ENCODE results near the gene CABP4.
"Not testable (repeated sequence)": the region's sequence is repeated elsewhere in the genome, so short reads cannot be mapped to it uniquely, and the experiment has no call there.

CABP4 gene

DNA sequence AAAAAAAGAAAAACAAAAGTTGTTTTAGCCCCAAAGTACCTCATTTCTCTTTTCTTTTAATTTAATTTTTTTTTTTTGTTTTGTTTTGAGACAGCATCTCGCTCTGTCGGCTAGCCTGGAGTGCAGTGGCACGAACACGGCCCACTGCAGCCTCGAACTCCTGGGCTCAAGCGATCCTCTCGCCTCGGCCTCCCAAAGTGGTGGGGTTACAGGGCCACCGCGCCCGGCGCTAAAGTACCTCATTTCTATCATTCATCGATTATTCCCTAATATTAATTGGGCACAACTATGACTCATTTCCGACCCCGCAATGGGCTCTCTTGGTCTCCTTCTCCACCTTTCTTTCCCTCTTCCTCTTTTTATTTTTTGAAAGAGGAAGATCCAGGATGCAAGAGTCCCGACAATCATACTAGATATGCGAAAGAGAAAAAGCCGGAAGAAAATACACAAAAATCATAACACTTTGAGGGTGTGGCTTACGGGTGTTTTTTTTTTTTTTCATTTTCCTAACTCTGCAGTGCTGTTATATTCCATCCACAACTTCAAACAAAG, 27.2 kb downstream of the CABP4 start:
- DNase-seq (ENCODE audit: low spot score) = no peak

DNA sequence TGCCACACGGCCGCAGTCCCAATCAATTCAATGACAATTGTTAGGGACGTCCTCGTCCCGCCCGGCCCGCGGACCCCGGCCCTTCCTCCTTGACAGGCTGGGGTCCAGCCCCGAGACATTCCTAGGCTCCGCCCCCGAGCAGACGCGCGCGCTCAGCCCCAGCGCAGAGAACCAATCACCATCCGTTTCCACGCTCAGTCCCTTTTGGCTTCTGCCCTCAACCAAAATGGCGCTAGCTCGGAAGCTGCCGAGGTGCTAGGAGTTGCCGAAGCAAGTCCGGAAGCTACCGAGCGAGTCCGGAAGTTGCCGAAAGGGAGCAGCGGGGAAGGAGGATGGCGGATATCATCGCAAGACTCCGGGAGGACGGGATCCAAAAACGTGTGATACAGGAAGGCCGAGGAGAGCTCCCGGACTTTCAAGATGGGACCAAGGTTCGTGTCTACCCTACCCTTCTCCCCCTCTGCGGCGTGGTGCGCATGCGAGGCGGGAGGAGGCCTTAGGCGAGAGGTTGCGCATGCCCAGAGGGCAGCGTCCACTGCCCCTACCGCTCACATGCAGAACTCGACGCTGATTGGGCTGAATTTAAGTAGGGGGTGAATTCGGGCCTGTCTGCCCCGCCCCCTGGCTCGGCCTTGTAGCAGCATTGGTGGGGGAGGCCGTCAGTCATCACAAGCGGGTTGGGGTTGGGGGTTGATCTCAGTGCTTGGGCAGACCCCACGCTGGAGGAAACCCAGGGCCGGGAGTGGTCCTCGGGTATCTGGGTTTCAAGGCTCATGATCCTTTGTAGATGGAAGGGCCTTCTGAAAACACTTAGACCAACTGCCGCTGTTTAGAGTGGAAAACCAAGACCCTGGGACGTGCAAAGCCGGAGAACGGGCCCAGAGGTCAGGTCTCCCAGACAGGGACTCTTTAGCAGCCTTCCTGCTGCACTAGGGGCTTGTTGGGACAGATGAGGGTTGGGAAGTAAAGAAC, 28.0 kb downstream of the CABP4 start, which contains the start of gene AIP:
AIP (plus strand) TSS at position 200 of the 972 bp plus-strand sequence; CDS start at position 333, 133 bp downstream.
- peak; percentile 95 for DNase-seq (ENCODE audit: low spot score)

DNA sequence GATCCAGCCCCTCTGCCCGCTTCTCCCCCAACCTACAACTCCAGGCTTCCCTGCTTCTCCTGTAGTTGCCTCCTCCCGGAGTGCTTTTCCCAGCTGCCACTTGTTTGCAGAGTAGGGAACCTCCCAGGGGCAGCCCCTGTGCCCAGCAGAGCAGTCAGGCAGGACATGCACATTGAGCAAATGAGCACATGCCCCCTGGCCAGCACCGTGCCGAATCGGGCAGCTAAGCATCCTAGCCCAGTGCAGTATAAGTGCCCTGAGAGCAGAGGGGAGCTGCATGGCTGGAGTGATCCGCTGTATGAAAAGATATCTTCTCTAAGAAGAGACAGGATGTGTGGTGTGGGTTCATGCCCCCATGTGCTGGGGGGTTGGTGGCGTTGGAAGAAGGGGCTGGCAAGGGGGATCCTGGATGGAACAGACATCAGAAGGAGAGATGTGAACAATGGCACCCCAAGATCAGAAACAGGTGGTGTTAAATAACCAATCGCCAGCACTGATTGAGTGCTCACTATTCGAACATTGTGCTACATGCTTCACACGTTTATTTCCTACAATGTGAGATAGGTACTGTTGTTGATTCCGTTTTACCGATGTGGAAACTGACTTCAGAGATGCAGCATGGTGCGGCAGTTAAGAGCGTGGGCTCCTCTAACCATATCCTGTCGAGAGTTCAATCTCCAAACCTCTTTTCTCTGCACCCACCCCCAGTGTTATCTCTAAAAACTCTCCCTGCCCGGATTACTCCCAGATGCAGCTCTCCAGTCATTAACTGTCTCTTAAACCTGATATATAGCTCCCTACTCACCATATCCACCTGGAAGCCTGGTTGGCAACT, 28.9 kb downstream of the CABP4 start:
- no peak for DNase-seq (ENCODE audit: low spot score)

DNA sequence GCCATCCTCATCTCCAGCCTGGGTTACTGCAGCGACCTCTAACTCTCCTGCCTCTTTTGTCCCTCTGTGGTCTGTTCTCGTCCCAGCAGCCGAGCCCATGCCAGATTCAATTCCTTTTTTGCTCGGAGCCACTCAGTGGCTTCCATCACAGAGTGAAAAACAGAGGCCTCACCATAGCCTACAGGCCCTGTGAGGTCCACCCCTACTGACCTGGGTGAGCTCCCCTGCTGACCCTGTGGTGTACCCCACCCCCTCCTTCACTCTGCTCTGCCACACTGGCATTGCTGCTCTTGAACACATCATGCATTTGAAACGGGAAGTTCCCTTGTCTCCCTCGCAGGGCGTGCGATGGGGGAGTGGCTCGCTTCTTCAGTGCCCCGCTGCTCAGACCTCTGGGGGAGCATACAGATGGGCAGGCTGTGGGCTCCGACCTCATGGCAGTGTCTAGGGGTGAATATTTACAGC, 29.7 kb downstream of the CABP4 start:
- no peak for DNase-seq (ENCODE audit: low spot score)

DNA sequence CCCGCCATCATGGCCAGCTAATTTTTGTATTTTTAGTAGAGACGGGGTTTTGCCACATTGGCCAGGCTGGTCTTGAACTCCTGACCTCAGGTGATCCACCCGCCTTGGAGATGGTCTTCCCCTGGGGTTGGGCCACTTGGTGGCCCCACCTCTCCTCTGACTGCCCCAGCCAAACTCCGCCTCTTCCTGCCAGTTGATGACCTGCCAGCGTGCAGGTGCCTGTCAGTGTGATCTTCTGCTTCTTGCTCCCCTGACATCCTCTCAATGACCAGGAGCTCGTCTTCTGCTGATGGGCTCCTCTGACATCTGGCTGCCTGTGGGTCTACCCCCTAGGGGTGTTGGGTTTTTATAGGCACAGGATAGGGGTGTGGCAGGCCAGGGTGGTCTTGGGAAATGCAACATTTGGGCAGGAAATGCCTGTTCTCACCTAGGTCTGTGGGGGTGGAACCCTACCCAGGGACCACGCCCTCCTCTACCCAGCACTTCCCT, 30.8 kb downstream of the CABP4 start:
- DNase-seq (ENCODE audit: low spot score) = not testable (repeated sequence)

DNA sequence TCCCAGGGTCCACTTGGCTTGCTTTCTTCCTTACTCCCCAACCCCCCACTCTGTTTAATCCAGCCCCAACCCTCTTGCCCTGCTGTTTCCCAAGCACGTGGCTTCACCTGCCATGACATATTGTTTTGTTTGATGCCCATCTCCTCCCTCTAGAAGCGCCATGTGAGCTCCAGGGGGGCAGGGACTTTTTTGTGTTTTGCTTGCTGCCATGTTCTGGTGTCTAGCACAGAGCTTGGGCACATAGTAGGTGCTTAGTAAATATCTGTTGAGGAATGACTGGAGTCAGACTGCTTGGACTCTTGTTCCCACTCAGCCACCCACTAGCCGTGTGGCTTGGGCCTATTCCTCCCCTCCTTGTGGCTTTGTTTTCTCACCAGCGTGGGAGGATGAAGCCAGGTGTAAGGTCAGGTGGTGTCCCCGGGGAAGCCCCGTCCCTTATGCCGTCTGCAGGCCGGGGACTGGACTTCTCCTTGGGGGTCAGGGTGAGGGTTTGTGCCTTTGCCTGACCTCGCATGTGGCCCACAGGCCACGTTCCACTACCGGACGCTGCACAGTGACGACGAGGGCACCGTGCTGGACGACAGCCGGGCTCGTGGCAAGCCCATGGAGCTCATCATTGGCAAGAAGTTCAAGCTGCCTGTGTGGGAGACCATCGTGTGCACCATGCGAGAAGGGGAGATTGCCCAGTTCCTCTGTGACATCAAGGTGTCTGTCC, 31.5 kb downstream of the CABP4 start:
- DNase-seq (ENCODE audit: low spot score) = no peak

DNA sequence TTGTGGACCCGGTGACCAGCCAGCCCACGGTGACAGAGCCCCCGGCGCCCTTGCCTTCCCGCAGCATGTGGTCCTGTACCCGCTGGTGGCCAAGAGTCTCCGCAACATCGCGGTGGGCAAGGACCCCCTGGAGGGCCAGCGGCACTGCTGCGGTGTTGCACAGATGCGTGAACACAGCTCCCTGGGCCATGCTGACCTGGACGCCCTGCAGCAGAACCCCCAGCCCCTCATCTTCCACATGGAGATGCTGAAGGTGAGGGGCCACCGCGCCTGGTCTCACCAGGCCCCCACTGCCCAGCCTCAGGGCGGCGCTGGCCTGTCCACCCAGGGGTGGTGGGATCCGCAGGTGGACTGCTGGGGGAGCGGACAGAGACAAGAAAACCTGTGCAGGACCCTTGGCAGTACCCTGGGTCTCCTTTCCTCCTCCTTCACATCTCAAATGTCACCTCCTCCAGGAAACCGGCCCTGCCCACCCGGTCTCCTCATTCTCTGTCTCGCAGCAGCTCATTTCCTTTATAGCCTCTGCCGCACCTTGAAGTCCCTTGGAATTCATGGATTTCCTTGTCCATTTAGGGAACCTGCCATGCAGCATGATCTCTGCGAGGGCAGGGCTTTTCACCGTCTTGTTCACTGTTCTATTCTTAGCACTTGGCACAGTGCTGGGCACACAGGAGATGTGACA, 34.2 kb downstream of the CABP4 start:
- peak; percentile 62 for DNase-seq (ENCODE audit: low spot score)

DNA sequence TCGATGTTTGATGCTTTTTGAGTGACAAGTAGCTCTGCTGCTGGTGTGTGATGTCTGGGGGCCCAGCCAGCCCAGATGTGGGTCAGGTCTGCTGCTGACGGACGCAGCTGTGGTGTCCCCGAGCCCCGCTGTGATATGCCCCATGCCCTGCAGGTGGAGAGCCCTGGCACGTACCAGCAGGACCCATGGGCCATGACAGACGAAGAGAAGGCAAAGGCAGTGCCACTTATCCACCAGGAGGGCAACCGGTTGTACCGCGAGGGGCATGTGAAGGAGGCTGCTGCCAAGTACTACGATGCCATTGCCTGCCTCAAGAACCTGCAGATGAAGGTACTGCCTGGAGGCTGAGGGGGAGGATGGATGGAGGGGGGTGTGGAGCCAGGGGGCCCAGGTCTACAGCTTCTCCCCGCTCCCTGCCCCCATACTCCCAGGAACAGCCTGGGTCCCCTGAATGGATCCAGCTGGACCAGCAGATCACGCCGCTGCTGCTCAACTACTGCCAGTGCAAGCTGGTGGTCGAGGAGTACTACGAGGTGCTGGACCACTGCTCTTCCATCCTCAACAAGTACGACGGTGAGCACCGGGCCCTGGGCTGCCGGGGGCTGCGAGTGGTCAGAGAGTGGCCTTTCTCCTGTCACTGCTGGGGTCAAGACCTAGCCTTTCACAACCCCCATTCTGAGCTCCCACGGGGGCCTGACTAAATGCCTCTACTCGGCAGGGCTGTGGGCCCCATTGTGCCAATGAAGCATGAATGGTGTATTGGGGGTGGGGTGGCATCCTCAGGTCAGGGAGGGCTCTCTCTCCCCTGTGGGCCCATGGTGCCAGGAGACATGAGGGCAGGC, 35.0 kb downstream of the CABP4 start:
- DNase-seq (ENCODE audit: low spot score) = peak; percentile 54

DNA sequence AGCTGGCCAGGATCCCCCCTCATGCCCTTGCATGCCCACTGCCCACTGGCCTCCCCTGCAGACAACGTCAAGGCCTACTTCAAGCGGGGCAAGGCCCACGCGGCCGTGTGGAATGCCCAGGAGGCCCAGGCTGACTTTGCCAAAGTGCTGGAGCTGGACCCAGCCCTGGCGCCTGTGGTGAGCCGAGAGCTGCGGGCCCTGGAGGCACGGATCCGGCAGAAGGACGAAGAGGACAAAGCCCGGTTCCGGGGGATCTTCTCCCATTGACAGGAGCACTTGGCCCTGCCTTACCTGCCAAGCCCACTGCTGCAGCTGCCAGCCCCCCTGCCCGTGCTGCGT, 35.5 kb downstream of the CABP4 start:
- no peak for DNase-seq (ENCODE audit: low spot score)

DNA sequence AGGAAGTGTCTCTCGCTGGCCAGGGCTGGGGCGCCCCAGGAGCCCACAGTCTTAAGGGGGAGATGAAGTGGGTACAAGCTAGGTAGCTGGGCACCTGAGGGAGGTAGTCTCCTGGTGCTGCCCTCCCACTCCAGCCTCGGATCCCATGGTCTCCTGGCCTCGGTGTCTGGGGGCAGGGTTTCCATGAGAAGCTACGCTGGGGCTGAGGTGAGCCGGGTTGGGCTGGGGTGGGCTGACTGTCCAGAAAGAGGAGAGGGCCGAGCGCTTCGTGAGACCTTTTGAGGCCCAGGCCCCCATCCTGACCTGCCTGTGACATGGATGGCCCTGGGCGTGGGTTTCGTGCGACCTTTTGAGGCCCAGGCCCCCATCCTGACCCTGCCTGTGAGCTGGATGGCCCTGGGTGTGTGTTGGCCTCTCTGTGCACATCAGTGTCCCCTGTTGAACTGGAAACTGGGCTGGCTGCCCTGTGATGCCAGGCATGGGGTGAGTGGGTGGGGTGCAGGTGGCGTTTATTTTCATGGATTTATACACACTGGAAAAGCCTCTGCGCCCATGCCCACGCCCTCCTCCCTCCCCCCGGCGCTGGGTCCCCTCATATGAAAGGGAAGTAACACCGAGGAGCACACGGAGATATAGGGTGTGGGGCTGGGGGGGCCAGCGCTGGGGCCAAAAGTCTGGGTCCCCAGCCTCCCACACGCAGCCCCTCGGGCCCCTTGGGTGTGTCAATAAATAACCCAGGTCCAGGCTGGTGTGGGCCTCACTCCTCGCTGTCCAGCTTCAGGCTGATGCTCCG, 36.3 kb downstream of the CABP4 start:
- DNase-seq (ENCODE audit: low spot score) = no peak

DNA sequence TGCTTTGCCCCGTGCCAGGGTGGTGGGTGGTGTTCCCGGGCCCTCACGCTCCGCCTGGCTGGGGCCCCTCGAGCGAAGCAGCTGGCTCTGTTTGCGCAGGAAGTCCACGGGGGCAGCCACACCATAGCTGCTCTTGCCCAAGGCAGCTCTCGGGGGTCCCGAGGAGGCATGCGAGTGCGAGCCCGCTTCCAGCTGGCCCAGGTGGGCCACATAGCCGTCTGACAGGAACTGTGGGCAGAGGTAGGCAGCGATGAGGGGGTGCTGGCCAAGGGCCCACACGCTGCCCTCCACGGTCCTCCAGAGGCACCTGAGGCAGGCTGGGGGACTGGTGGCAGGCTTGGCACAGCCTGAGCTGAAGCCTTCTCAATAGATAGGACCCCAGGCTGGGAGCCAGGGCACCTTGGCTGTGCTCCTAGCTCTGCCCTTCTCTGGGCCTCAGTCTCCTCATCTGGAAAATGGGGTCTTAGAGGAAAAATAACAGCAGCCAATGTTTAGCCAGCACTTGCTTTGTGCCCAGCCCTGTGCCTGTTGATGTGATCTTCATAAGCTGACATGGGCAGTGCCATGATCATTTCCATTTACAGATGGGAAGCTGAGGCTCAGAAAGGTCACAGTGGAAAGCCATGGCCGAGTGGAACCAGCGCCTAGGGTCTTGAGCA, 37.0 kb downstream of the CABP4 start:
- no peak for DNase-seq (ENCODE audit: low spot score)

DNA sequence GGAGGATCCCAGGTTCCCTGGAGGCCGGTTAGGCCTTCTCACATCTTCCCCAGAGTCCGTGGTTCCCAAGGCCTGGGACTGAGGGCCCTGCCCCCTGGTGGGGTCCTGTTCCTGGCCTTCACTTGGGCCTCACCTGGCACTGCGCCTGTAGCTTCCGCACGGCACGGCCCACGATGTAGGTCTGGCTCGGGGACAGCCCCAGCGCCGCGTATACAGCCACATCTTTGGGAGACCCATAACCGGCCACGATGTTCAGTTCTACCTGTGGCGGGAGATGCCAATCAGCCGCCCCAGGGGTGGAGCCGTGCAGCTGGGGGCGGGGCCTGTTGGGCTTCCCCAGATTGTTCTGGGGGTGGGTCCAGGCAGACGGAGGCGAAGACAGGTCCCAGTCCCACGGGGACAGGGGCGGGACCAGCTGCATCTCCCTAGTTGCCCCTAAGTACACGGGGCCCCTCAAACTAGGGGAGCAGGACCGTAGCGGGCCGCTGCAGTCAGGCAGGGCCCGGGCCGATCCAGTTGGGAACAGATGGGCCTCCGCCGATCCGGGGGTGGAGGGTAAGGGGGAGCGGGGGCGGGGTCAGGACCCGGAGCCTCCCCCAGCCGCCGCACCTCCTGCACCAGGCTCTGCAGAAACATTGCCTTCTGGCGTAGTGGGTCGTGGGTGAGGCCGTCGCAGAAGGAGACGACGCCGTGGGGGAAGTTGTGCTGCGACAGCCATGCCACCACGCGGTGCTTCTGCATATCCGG, 37.8 kb downstream of the CABP4 start:
- DNase-seq (ENCODE audit: low spot score) = no peak

DNA sequence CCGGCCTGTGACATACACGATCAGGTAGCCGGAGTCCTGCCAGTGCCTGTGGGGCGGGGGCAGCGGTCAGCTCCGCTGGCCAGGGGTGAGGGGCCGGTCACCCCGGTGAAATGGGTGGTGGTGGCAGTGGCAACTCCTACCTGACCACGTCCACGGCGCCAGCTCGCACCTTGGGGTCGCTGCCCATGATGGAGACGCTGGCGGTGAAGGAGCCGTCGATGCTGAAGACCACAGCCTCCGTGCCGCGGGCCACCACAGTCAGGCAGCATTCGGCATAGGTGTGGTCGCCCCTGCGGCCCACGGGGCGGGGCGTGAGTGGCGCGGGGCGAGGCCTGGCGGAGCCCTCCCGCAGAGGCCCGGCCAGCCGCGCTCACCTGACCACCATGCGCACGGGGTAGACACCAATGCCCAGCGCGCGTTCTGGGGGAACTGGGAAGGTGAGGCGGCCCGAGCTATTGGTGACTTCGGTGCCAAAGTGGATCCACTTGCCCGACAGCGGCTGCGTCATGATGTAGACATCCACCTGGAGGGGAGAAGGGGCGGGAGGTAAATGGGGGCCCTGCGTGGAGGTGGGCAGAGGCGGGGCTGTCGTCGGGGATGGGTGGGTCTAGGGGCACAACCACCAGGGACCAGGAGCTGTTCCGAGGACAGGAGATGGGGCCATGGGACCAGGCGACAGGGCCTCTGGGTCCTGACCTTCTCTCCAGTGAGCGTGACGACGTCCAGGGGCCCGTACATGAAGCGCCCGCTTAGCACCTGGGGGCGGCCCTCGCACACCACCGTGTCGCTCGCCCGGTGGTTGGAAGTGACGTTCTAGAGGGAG, 38.6 kb downstream of the CABP4 start:
- no peak for DNase-seq (ENCODE audit: low spot score)

DNA sequence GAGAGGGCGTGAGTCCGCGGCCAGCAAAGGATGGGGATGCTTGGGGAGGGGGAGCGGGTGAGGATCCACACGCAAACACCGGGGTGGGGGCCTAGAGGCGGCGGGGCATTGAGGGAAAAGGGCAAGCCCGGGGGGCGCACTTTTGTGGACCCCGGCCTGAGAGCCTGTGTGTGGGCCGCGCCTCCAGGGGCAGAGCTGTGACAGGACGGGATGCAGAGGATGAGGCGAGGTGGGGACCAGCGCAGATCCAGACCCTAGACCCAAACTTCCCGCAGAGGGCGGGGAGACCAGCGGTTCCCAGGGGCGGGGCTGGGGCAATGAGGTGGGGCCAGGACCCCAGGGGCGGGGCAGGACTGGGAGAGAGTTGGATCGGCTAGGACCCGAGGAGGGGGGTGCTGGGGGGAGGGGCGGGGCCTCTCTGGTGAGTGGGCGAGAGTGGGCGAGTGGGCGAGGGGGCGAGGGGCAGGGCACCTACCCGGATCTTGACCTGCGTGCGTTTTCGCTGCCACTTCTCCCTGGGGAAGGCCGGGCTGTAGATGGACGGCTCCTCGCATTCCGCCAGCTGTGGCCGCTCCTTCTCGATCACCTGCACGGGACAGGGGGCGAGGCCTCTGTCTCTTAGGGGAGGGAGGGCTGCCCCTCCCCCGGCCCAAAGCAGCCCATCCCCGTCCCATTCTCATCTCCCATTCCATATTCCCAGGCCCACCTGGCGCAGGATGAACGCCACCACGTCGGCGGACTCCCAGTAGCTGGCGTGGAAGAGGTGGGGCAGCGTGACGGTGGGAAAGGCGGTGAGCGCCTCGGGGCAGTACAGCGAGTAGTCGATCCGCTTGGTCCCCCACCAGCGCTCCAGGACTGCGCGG, 39.4 kb downstream of the CABP4 start:
- DNase-seq (ENCODE audit: low spot score) = no peak

DNA sequence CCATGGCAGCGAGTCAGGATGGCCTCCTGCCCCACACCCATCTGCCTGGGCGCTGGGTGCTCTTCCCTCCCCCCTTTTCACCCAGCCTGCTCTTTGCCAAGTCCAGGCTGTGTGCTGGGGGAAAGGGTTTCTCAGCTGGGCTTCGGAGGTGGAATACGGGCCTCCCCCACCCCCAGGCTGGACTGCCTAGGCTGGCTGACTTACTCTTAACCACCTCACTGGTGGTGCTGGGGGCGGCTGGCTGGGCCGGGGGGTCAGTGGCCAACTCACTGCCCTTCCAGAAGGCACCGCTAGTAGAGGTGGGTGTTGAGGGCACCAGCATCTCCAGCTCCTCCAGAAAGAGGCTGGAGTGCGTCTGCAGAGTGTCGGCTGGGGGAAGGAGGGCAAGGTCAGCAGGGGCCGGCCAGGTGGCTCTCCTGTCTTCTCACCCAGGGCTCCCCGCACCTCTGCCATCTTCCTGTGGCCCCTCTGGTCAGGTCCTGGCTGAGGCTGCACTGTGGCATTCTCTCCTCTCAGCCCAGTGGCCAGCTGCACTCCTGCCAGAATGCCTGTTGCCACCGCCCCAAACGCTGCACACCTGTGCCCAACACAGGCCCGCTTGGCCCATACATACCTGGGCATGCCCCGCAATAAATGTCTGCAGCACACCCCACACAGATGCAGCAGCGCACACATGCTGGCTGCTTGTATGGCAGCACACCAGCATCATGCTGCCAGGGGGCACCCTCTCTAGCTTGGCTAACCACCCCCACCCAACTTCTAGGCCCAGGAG, 40.3 kb downstream of the CABP4 start:
- no peak for DNase-seq (ENCODE audit: low spot score)
